ENCODE measurements around the gene SKIC2.

- TF ChIP-seq CTCF (IDR thresholded peaks at IDR 0.05) (no peak), POLR2A (IDR thresholded peaks at IDR 0.05) (no peak)
These were observed 43.2 kb upstream of the SKIC2 start for GRCh38 chr6:31915756-31916155.
